DMS79 (cell line): ENCODE measurements around the gene PET100.

Experiments
- DNase-seq: peaks from one replicate; lab custom pipeline; 2025; lab: John Stamatoyannopoulos, UW

PET100 gene

GRCh38 chr19:7650148-7650547 is 20.6 kb downstream of the PET100 start:
- DNase-seq, result no peak

- peak; percentile 64 for DNase-seq
Observed at GRCh38 chr19:7652061-7652641, 22.6 kb downstream of the PET100 start.

- DNase-seq, result no peak
Observed at GRCh38 chr19:7654401-7654800, 24.8 kb downstream of the PET100 start.

- no peak for DNase-seq
Observed at GRCh38 chr19:7655581-7655980, 26.0 kb downstream of the PET100 start.

GRCh38 chr19:7657131-7657751 is 27.6 kb downstream of the PET100 start:
- no peak for DNase-seq

- peak; percentile 55 for DNase-seq
Observed at GRCh38 chr19:7658219-7658686, 28.7 kb downstream of the PET100 start.

GRCh38 chr19:7661744-7662538 is 32.3 kb downstream of the PET100 start:
- no peak for DNase-seq

GRCh38 chr19:7662657-7663056 is 33.1 kb downstream of the PET100 start:
- DNase-seq, result no peak

- DNase-seq, result no peak
Observed at GRCh38 chr19:7663706-7664105, 34.1 kb downstream of the PET100 start.

GRCh38 chr19:7665076-7665475 is 35.5 kb downstream of the PET100 start:
- no peak for DNase-seq

GRCh38 chr19:7668842-7669241 is 39.2 kb downstream of the PET100 start, which contains the start of gene RETN:
Gene RETN (plus strand): TSS chr19:7669049. CDS start chr19:7669327, 278 bp downstream.
- no peak for DNase-seq

- no peak for DNase-seq
Observed at GRCh38 chr19:7669641-7670040, 40.0 kb downstream of the PET100 start.

- DNase-seq, result no peak
Observed at GRCh38 chr19:7670150-7670783, 40.7 kb downstream of the PET100 start.

- no peak for DNase-seq
Observed at GRCh38 chr19:7670790-7671189, 41.2 kb downstream of the PET100 start.

- DNase-seq, result no peak
Observed at GRCh38 chr19:7672522-7672921, 42.9 kb downstream of the PET100 start.

GRCh38 chr19:7674010-7675005 is 44.7 kb downstream of the PET100 start:
- no peak for DNase-seq

GRCh38 chr19:7676376-7676775 is 46.8 kb downstream of the PET100 start:
- no peak for DNase-seq

- DNase-seq, result no peak
Observed at GRCh38 chr19:7676854-7677253, 47.3 kb downstream of the PET100 start, which contains the start of gene MCEMP1. Gene MCEMP1 (plus strand): TSS chr19:7677090. CDS start chr19:7677121, 31 bp downstream.

- no peak for DNase-seq
Observed at GRCh38 chr19:7677669-7678311, 48.2 kb downstream of the PET100 start.

GRCh38 chr19:7678971-7679751 is 49.6 kb downstream of the PET100 start:
- peak; percentile 26 for DNase-seq
